HS-5 (cell line): ENCODE results near the gene PPP1CA.
"Not testable (repeated sequence)": the region's sequence is repeated elsewhere in the genome, so short reads cannot be mapped to it uniquely, and the experiment has no call there.

Experiments used
- DNase-seq: peaks from one replicate; pipeline ENCODE4 v3.0.0-alpha.2; 2012; ENCODE audit warnings: low read depth

The PPP1CA gene

DNA sequence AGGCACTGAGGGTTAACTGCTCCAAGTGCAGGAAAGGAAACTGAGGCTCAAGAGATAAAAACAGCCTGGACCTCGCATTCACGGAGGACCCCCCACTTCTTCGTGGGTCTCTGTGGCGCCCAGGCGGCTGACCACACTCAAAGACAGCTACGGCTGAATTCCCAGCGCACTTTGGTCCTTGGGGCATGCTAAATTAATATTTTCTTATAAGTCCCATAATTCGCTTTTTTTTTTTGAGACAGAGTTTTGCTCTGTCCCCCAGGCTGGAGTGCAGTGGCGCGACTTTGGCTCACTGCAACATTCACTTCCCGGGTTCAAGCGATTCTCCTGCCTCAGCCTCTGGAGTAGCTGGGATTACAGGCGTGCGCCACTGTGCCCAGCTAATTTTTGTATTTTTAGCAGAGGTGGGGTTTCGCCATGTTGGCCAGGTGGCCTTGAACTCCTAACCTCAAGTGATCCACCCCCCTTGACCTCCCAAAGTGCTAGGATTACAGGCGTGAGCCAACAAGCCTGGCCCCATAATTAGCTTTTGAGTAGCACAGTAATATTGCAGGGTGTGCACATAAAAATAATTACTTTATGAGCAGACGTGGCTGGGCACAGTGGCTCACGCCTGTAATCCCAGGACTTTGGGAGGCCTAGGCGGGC lies 658 bp upstream of the PPP1CA start:
- not testable (repeated sequence) for DNase-seq

DNA sequence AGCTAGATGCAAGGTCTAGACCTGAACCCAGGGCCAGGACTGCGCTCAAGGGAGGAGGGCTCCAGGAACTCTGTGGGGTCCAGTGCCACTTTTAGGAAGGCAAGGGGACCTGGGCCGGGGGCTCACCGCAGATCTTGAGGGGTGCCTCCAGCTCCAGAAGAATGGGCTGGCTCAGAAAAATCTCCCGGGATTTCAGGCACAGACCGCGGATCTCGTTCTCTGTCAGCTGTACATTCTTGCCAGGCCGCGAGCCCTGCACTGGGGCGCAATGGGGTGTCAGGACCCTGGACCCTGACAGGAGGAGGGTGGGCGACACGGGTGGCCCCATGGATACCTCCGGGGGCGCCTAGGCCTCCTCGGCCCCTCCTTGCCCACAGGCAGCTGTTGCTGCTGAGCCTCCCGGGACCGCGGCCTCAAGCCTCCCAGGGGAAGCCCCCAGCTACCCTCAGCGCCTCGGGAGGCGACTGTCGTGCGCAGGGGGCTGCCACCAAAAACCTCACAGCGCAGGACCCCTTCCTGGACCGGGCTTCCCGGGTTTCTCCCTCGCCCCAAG lies 640 bp downstream of the PPP1CA start:
- DNase-seq, result no peak

DNA sequence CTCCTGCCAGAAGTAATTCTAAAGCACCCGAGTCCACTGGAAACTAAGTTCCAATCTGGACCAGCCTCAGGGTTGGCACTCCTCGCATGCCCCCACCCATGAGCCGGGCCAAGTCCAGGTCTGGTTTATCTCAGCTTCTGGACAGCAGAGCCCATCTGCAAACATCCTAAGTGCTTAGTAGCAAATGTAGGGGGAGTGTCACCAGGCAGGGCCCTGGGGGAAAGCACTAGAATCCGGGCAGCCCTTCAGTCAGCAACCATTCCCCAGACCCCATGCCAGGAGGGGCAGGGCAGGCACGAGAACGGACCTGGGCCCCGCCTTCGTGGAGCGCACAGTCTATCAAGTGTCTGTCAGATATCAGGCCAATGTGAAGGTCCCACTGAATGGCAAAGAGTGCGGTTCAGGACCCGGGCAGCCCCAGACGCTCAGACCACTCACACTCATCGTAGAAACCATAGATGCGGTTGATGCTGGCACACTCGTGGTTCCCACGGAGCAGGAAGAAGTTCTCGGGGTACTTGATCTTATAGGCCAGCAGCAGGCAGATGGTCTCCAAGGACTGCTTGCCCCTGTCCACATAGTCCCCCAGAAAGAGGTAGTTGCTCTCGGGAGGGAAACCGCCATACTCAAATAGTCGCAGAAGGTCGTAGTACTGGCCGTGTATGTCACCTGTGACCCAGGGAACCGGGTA lies 1.3 kb downstream of the PPP1CA start:
- no peak for DNase-seq

DNA sequence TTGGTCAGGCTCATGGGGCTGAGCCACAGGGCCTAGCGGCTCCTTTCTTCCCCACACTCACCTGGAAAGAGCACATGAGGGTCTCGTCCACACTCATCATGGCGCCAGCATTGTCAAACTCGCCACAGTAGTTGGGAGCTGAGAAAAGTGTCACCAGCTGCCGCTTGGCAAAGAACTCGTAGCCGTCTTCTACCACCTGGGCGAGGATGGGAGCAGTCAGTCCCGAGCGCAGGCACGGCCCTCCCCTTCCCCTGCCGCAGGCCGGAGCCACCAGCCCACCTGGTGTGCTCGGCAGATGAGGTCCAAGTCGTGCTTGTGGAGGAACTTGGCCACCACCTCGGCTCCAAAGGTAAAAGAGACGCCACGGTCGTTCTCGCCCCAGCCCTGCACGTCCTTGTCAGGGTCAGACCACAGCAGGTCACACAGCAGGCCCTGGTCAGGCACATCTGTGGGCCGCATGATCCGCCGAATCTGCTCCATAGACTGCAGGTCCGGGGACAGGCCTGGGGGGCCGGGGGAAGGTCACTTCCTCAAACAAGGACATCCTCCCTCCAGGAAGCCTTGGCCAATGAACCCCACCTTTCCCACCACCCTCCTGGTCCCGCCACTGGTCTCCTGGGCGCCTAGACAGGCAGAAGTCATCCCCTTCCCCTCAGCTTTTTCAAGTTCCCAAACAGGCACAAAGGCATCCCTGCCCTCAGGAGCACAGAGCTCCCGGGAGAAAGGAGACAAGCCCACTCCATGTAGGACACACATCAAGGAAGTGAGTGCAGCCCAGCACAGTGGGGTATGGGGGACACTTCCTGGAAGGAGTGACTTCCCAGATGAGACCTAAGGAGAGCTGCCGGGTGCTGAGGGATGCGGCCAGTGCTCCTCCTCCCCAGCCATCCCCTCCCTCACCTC lies 2.7 kb downstream of the PPP1CA start:
- DNase-seq, result no peak

DNA sequence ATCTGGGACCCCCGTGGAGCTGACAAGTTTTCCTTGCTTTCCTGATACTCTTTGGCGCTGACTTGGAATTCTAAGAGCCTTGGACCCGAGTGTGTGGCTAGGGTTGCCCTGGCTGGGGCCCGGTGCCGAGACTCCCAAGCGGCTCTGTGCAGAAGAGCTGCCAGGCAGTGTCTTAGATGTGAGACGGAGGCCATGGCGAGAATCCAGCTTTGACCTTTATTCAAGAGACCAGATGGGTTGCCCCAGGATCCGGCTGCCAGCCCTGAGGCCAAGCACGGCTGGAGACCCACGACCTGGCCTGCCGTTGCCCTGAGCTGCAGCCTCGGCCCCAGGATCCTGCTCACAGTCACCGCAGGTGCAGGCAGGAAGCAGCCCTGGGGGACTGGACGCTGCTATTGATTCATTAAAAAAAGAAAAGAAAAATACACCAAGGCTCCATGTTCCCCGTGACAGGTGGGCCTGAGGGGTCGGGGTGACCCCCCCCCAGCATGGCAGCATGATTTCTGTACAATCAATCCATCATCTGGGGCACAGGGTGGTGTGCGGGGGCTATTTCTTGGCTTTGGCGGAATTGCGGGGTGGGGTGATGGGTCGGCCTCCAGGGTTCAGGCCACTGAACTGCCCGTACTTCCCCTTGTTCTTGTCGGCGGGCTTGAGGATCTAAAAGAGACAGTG lies 3.5 kb downstream of the PPP1CA start:
- DNase-seq, result no peak

DNA sequence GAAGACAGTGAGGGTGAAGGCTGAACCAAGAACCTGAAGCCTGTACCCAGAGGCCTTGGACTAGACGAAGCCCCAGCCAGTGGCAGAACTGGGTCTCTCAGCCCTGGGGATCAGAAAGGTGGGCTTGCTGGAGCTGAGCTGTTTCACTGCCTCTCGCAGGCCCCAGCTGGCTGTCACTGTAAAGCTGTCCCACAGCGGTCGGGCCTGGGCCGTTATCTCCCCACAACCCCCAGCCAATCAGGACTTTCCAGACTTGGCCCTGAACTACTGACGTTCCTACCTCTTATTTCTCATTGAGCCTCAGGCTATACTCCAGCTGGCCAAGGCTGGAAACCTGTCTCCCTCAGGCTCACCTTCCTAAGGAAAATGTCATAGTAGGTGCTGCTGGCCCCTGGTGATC lies 4.1 kb downstream of the PPP1CA start:
- DNase-seq, result no peak

DNA sequence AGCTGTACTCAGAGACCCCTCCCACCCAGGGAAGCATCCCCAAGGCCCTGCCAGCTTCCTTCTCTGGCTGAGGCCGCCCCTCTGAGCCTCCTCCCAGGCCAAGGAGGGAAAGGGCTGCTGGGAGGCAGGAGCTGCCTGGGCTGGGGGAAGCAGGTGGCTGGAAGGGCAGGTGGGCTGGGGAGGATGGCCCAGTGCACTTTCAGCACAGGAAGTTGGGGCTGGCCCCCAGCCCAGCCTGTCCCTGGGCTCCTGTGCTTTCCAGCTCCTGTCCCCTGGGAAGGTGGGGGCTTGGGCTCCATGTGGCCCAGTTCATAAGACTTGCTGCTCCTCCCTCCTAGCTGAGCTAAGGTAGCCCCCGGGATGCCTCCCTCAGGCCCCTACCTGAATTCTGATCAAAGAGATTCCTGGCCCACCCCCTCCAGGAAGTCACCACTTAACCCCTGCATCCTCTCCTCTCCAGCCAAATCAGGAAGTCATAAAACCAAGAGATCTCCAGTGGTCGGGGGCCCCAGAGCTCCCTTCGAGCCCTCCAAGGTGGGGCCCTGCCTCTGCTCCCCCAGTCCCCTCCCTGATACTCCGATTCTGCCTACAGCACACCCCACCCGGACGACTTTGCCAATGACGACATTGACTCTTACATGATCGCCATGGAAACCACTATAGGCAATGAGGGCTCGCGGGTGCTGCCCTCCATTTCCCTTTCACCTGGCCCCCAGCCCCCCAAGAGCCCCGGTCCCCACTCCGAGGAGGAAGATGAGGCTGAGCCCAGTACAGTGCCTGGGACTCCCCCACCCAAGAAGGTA lies 4.9 kb downstream of the PPP1CA start:
- no peak for DNase-seq

DNA sequence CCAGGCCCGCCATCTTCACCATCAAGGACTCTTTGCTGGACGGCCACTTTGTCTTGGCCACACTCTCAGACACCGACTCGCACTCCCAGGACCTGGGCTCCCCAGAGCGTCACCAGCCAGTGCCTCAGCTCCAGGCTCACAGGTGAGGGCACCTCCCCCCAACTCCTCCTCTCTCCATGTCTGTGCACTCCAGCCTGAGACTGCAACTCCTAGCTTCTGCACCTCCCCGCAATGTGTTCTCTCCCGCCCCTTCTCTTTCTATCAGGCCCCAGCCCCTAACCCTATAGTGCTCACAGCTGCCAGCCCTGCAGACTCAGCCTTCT lies 5.4 kb downstream of the PPP1CA start:
- no peak for DNase-seq

DNA sequence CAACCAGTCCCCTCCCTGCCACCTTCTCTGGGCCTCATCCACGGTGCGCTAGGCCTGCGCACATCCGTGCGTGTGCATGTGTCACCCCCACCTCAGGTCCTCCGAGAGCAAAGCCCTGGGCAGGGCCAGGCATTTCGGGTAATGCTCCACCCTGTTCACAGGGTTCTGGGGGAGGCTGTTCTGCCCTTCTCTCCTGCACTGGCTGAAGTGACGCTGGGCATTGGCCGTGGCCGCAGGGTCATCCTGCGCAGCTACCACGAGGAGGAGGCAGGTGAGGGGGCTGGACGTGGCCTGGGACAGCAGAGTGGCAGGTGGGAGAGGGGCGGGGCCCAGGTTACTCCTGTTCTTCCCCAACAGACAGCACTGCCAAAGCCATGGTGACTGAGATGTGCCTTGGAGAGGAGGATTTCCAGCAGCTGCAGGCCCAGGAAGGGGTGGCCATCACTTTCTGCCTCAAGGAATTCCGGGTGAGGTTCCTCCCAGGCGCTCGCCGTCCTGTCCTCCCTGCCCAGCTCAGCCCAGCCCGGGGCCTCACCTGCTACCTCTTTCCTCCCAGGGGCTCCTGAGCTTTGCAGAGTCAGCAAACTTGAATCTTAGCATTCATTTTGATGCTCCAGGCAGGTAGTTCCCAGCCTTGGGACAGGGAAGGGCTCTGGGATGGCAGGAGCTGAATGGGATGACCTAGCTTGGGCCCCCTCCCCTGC lies 6.0 kb downstream of the PPP1CA start:
- DNase-seq, result no peak

DNA sequence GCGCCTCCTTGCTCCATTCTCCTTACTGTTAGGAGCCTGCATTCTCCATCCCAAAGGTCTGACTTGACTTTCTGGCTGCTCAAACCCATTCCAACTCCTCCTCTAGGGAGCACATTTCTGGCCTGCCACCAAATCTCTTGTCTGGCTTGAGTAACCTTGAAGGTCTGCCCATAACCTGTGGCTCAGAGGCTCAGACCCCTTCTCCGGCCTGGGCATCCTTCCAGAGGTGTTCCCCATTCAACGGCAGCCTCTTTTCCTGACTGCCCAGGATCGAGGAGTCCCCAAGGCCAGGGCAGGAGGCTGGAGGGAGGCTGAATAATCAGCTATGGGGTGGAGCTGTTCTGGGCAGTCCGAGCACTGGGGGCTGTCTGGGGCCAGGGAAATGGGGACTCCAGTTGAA lies 7.7 kb downstream of the PPP1CA start:
- DNase-seq, result no peak

DNA sequence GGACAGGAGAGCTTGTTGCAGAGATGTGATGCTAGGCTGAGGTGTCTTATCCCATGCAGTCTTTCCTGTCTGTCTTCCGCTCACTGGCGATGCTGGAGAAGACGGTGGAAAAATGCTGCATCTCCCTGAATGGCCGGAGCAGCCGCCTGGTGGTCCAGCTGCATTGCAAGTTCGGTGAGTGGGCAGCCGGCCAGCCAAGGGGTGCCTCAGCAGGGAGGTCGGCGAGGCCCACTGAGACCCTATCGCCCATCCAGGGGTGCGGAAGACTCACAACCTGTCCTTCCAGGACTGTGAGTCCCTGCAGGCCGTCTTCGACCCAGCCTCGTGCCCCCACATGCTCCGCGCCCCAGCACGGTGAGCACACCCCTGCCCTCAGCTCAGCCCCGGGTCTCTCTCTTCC lies 8.2 kb downstream of the PPP1CA start:
- no peak for DNase-seq

DNA sequence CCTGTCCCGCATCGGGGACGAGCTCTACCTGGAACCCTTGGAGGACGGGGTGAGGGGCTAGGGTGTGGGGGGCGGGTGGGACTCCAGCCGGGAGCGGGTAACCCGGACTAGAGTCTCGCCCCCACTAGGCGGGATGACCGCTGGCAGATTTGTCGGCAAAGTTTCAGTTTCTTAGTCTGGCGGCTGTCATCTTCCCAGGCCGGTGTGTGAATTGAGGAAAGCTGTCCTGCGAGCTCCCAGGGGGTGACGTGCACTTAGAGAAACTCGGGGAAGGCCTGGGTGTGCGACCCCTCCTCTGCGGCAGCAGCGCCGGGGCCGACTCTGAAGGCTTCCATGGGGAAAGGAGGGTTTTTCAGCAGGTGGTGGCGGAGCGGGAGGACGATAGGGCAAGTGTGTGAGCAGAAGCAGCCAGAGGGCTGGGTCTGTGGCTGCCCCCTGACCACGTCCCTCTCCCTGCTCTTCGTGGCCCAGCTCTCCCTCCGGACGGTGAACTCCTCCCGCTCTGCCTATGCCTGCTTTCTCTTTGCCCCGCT lies 9.4 kb downstream of the PPP1CA start:
- DNase-seq, result no peak

DNA sequence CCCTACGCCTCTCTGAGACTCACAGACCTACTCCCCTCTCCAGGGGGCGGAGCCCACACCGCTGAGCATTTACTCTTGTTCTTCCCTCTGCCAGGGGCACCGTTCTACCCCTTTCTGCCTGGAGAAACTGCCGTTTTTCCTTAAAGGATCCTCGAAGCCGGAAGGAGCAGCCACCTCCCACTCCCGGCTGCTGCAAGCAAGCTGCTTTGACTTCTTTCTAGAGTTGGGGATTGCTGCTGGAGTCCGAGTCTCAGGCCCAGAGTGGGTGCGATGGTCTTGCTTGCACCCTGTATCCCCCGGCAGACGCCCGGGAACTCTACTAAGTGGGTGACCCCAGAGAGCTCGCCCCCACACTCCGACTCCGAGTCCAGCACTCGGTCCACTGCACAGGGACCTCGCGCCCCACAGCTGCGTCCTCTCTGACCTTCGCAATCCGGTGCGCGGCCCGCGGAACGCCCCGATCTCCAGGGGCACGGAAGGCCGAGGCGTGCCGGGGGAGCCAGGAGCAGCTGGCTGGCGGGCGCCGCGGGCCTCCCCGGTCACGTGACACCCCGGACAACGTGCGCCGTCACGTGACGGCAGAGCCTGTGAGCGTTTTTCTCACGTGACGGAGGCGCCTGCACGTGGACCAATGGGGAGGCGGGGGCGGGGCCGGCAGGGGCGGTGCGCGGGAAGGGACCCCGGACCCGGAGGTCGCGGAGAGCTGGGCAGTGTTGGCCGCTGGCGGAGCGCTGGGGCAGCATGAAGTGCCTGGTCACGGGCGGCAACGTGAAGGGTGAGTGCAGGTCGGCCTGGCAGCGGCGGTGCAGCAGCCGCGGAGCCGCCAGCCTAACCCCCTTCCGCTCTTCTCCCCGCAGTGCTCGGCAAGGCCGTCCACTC lies 10.1 kb downstream of the PPP1CA start, which contains the start of gene RAD9A:
RAD9A (plus strand) TSS at position 683 of the 879 bp plus-strand sequence; CDS start at position 742, 59 bp downstream.
- no peak for DNase-seq

DNA sequence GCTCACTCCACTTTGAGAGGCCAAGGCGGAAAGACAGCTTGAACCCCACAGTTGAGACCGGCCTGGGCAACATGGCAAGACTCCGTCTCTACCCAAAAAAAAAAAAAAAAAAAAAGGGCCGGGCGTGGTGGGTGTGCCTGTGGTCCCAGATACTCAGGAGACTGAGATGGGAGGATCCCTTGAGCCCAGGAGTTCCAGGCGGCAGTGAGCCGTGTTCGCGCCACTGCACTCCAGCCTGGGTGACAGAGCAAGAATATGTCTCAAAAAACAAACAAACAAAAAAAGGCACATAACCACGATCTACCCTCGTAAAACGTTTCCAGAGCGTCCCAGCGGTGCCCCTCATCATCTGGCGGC lies 10.7 kb downstream of the PPP1CA start:
- no peak for DNase-seq

DNA sequence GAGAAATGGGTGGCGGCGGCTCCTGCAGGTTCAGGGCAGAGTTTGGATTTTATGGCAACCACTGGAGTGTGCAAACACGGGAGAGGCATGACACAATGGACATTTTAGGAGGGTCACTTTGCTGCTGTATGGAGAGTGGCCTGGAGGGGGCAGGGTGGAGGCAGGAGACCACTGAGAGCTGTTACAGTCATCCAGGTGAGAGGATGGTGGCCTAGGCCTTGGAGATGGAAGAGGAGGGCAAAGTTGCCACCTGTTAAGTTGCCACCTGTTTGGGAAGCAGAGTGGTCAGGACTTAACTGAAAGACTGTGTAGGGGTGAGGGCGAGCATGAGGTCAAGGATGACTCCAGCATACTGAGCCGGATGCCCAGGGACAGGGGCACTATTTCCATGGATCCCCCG lies 12.2 kb downstream of the PPP1CA start:
- DNase-seq, result no peak

DNA sequence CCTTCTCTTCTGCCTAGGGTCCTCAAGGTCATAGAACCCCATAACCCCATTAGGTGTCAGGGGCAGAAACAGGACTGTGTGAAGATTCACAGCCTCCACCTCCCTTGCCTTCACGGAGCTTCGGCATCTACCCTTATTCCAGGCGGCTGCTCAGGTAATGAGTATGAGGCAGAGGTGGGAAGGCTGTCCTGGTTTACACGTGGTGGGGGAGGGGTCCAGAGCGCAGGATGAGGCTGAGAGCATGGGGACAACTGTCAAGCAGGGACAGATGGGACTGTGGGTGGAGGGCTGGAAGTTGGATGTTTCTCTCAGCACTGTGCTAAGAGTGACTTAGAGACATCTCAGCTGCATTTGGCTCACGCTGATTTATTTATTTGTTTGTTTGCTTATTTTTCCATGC lies 14.1 kb downstream of the PPP1CA start:
- no peak for DNase-seq

DNA sequence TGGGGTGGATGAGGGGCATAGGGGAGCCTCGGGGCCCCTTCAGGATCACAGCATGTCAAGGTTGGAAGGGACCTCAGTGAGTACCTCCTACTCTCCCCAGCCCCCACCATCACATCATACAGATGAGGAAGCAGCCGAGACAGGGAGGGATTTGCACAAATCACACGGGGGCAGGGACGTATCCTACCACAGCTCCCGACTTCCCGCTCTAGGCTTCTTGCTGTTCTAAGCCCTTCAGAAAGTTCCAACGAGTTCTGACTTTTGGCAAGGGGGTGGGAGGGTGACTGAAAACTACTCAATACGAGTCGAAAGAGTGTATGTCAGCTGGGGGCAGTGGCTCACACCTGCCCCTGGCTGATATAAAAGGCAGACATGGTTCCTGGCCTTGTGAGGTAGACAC lies 14.6 kb downstream of the PPP1CA start:
- DNase-seq, result no peak

DNA sequence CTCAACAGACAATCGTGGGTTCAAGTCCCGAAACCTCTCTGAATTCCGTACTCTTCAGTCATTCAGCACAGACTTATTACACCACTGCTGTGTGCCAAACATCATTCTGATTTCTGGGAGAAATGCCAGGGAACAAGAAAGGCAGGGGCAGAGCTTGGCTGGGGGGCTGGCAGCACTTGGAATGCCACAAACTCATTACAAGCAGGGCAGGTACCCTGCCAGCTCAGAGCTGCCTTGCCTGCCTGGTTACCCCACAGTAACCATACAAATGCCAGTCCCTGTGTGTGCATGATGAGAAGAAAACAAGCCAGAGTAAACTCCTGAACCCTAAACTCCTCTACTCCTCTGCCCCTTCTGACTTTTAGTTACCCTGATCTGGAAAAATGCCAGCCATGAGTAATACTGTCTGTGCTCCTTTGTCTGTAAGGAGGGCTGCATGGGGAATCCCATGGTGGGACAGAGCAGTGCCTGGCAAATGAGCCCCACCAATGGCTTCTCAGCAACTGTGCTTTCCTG lies 16.7 kb downstream of the PPP1CA start:
- no peak for DNase-seq
